GM23248 (cell line): ENCODE data around the gene DACT3. TPM values are rescaled to one million over a fixed set of nuclear protein-coding genes. Genes with fewer than 3 reads are reported as not detected.

ENCODE experiments used
- DNase-seq: peaks from one replicate; pipeline ENCODE4 v3.0.0-alpha.2; 2015
- H2AFZ ChIP-seq: fragments of 200-600 bp; sonication (generic); 2 replicates; pipeline ENCODE4 v1.6.1; 2016; ENCODE audit warnings: antibody characterized with exemption
- H3F3A ChIP-seq: fragments of 200-600 bp; sonication (generic); 2 replicates; pipeline ENCODE4 v1.6.1; 2016; ENCODE audit warnings: mild to moderate bottlenecking, antibody characterized with exemption, mixed run types; ENCODE audit not compliant: insufficient read depth
- H3K27ac ChIP-seq: fragments of 200-600 bp; sonication (generic); 2 replicates; pipeline ENCODE4 v1.5.1; 2016; ENCODE audit warnings: mild to moderate bottlenecking
- H3K27me3 ChIP-seq: fragments of 200-600 bp; sonication (generic); replicated peaks from 2 replicates; pipeline ENCODE4 v1.6.1; 2016; ENCODE audit warnings: mild to moderate bottlenecking; ENCODE audit not compliant: insufficient read depth
- H3K36me3 ChIP-seq: fragments of 200-600 bp; sonication (generic); 2 replicates; pipeline ENCODE4 v1.6.1; 2016; ENCODE audit warnings: low read depth, mild to moderate bottlenecking
- H3K4me1 ChIP-seq: fragments of 200-600 bp; sonication (generic); 2 replicates; pipeline ENCODE4 v1.6.1; 2016; ENCODE audit warnings: mild to moderate bottlenecking; ENCODE audit not compliant: insufficient read depth
- H3K4me2 ChIP-seq: fragments of 200-600 bp; sonication (generic); one replicate; pipeline ENCODE4 v1.6.1; 2016; ENCODE audit warnings: mild to moderate bottlenecking; ENCODE audit not compliant: unreplicated experiment
- H3K4me3 ChIP-seq: fragments of 200-600 bp; sonication (generic); 2 replicates; pipeline ENCODE4 v1.5.1; 2016; ENCODE audit warnings: mild to moderate bottlenecking
- H3K79me2 ChIP-seq: fragments of 200-600 bp; sonication (generic); 2 replicates; pipeline ENCODE4 v1.6.1; 2016; ENCODE audit warnings: mild to moderate bottlenecking; ENCODE audit not compliant: insufficient read depth
- H3K9ac ChIP-seq: fragments of 200-600 bp; sonication (generic); 2 replicates; pipeline ENCODE4 v1.6.1; 2016; ENCODE audit warnings: mild to moderate bottlenecking
- H3K9me2 ChIP-seq: fragments of 200-600 bp; sonication (generic); 2 replicates; pipeline ENCODE4 v1.6.1; 2016; ENCODE audit warnings: mixed run types, mild to moderate bottlenecking, moderate library complexity; ENCODE audit not compliant: insufficient read depth
- H3K9me3 ChIP-seq: fragments of 200-600 bp; sonication (generic); one replicate; pipeline ENCODE4 v1.6.1; 2017; ENCODE audit warnings: low read depth
- H4K20me1 ChIP-seq: fragments of 200-600 bp; sonication (generic); 2 replicates; pipeline ENCODE4 v1.6.0; 2016; ENCODE audit not compliant: insufficient read depth
- EZH2 ChIP-seq: fragments of 200-600 bp; sonication (generic); IDR thresholded peaks from 2 replicates; pipeline ENCODE4 v1.6.1; 2018; ENCODE audit warnings: antibody characterized with exemption, mild to moderate bottlenecking; ENCODE audit not compliant: insufficient read depth, poor library complexity, severe bottlenecking
- EZH2phosphoT487 ChIP-seq: fragments of 200-600 bp; sonication (generic); IDR thresholded peaks from 2 replicates; pipeline ENCODE4 v1.6.1; 2018; ENCODE audit warnings: antibody characterized with exemption, moderate library complexity, mild to moderate bottlenecking, low read depth; ENCODE audit not compliant: insufficient read depth
- WGBS, 2 experiments: methylation state at CpG; one replicate each; pipeline ENCODE4 v1.1.6; 2015 to 2017; ENCODE audit warnings: low lambda C conversion rate in 2 of 2, low coverage in 1 of 2; ENCODE audit errors: missing lambda C conversion rate in 2 of 2; 5-methylcytosine and 5-hydroxymethylcytosine counted together
- in situ Hi-C: fragments of 300-500 bp; cut with MboI; formaldehyde crosslinking; loops from 2 replicates; pipeline ENCODE4 v1.15.0; 2020
- polyA plus RNA-seq: library from polyadenylated mRNA; unstranded; fragments of >200 nt; fragmentation: Nextera tagmentation; extraction: Ambion mirVana; gene quantifications from 2 replicates; pipeline ENCODE4 v1.2.1, GENCODE V29; 2016
- total RNA-seq: library from RNA; depleted of rRNA; stranded (reverse); fragments of >200 nt; shearing (Covaris generic); gene quantifications from 2 replicates; pipeline ENCODE4 v1.2.3, GENCODE V29; 2014

Gene DACT3
- total and polyA plus RNA-seq, 2 experiments from 2014 or later, result 0.66 to 7.1 TPM

GRCh38 chr19:46606019-46606418 is 55.0 kb downstream of the DACT3 start:
- peaks cover 43% of the 10 kb centered on the region; the same call in 1 of the 2 replicates for H3K36me3 ChIP-seq
- TF ChIP-seq EZH2phosphoT487 (no peak), EZH2 (no peak)
- no peaks in the 10 kb centered on the region for H3K9me3 ChIP-seq
- no peak overlapping the region for H3K4me3 ChIP-seq
- no peak for DNase-seq
- H3K27me3 ChIP-seq, result no peaks in the 10 kb centered on the region
- H3K9ac ChIP-seq, result no peak overlapping the region; the same call in 1 of the 2 replicates
- in situ Hi-C loops, result no loop called here
- no peak overlapping the region for H3K4me2 ChIP-seq
- whole genome bisulfite sequencing, 2 experiments, result 91 to 96% methylated on average over 11 of the region's 11 CpGs
- H3K4me1 ChIP-seq, result peaks cover 21% of the 10 kb centered on the region
- no peaks in the 10 kb centered on the region; the same call in 1 of the 2 replicates for H4K20me1 ChIP-seq
- no peak overlapping the region for H3K27ac ChIP-seq
- H3K79me2 ChIP-seq, result peaks cover 67% of the 10 kb centered on the region
- H3F3A ChIP-seq, result peaks cover 30% of the 10 kb centered on the region
- H2AFZ ChIP-seq, result no peak overlapping the region
- no peaks in the 10 kb centered on the region for H3K9me2 ChIP-seq

- Histone ChIP-seq H3F3A (peaks cover 23% of the 10 kb centered on the region), H3K4me2 (no peak overlapping the region), H3K4me1 (peaks cover 21% of the 10 kb centered on the region), H3K4me3 (no peak overlapping the region), H3K79me2 (peaks cover 67% of the 10 kb centered on the region), H4K20me1 (no peaks in the 10 kb centered on the region; the same call in 1 of the 2 replicates), H2AFZ (no peak overlapping the region), H3K27me3 (no peaks in the 10 kb centered on the region), H3K9me3 (no peaks in the 10 kb centered on the region), H3K27ac (no peak overlapping the region), H3K36me3 (peaks cover 43% of the 10 kb centered on the region; the same call in 1 of the 2 replicates), H3K9ac (peak overlapping the region; percentile 24; the same call in 1 of the 2 replicates), H3K9me2 (no peaks in the 10 kb centered on the region)
- 53 to 58% methylated on average over 16 of the region's 16 CpGs for WGBS, 2 experiments
- in situ Hi-C loops, result no loop called here
- TF ChIP-seq EZH2, result no peak
- TF ChIP-seq EZH2phosphoT487, result no peak
- DNase-seq, result no peak
Observed at GRCh38 chr19:46605356-46605821, 55.6 kb downstream of the DACT3 start.

GRCh38 chr19:46604781-46605355 is 56.1 kb downstream of the DACT3 start:
- H4K20me1 ChIP-seq, result no peaks in the 10 kb centered on the region; the same call in 1 of the 2 replicates
- no peaks in the 10 kb centered on the region for H3K27me3 ChIP-seq
- no peak for DNase-seq
- H3K9me2 ChIP-seq, result no peaks in the 10 kb centered on the region
- peak overlapping the region; percentile 24; the same call in 1 of the 2 replicates for H3K9ac ChIP-seq
- no peak overlapping the region for H2AFZ ChIP-seq
- no peak overlapping the region for H3K27ac ChIP-seq
- WGBS, 2 experiments, result 74 to 75% methylated on average over 12 to 13 of the region's 13 CpGs
- no peak for TF ChIP-seq EZH2
- no peak for TF ChIP-seq EZH2phosphoT487
- peaks cover 42% of the 10 kb centered on the region; the same call in 1 of the 2 replicates for H3K36me3 ChIP-seq
- no peaks in the 10 kb centered on the region for H3K9me3 ChIP-seq
- no peak overlapping the region for H3K4me3 ChIP-seq
- H3F3A ChIP-seq, result peaks cover 21% of the 10 kb centered on the region
- in situ Hi-C loops, result no loop called here
- H3K79me2 ChIP-seq, result peaks cover 67% of the 10 kb centered on the region
- H3K4me2 ChIP-seq, result peak overlapping the region; percentile 84
- peaks cover 21% of the 10 kb centered on the region for H3K4me1 ChIP-seq

DNA sequence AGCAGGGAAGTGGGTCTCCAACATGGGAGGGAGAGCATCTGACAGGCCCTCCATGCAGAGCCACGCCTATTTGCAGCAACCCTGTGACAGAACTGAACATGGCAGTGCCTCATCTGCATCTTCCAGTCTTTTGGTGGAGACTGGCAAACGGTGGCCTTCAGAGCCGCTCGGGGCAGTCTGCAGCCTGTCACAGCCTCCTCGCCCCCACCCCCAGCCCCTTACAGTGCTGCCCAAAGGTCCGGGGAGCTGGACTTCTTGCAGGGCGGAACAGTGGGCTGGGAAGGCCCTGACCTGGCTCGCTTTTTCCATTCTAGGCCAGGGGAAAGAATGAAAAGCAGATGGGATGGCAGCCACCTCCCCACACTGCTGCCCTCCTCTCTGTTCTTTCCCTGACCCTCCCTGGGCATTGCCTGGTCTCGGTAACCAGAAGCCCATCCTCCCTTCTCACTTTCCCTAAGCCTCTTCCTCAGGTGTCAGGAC is 57.2 kb downstream of the DACT3 start:
- H4K20me1 ChIP-seq, result no peaks in the 10 kb centered on the region; the same call in 1 of the 2 replicates
- H3F3A ChIP-seq, result peaks cover 10% of the 10 kb centered on the region; the same call in 1 of the 2 replicates
- H3K9me2 ChIP-seq, result no peaks in the 10 kb centered on the region
- in situ Hi-C loops, result no loop called here
- no peaks in the 10 kb centered on the region for H3K27me3 ChIP-seq
- peak; percentile 49 for DNase-seq
- H3K4me1 ChIP-seq, result peaks cover 21% of the 10 kb centered on the region
- TF ChIP-seq EZH2phosphoT487 (no peak), EZH2 (no peak)
- H3K4me3 ChIP-seq, result peak overlapping the region; percentile 100
- peak overlapping the region; percentile 90 for H3K9ac ChIP-seq
- 13 to 19% methylated on average over 9 of the region's 9 CpGs for WGBS, 2 experiments
- H3K36me3 ChIP-seq, result peaks cover 31% of the 10 kb centered on the region; the same call in 1 of the 2 replicates
- peaks cover 67% of the 10 kb centered on the region for H3K79me2 ChIP-seq
- H3K27ac ChIP-seq, result peak overlapping the region; percentile 92
- H2AFZ ChIP-seq, result no peak overlapping the region
- H3K9me3 ChIP-seq, result no peaks in the 10 kb centered on the region
- peak overlapping the region; percentile 84 for H3K4me2 ChIP-seq
